SK-N-SH (cell line): ENCODE data around the gene VSIG10L. TPM values are rescaled to one million over a fixed set of nuclear protein-coding genes. Genes with fewer than 3 reads are reported as not detected.

Experiments used
- CTCF ChIA-PET: fragments of 300-600, 350-600 bp; formaldehyde crosslinking; extraction: SDS; loops from one replicate; lab custom pipeline; 2021; lab: Yijun Ruan, JAX
- POLR2A ChIA-PET: fragments of 350-600 bp; sonication (Branson Sonifier 250); formaldehyde crosslinking; extraction: SDS; loops from one replicate; lab custom pipeline; 2020; ENCODE audit warnings: antibody characterized with exemption, inconsistent platforms; lab: Yijun Ruan, JAX
- DNase-seq: peaks from one replicate; pipeline ENCODE4 v3.0.0; 2012
- H2AFZ ChIP-seq: fragments of 200-600 bp; sonication (generic); 2 replicates; pipeline ENCODE4 v1.8.1; 2016; ENCODE audit warnings: antibody characterized with exemption, mild to moderate bottlenecking, low read depth
- H3F3A ChIP-seq: fragments of 200-600 bp; sonication (generic); replicated peaks from 2 replicates; pipeline ENCODE3; 2016; ENCODE audit warnings: antibody characterized with exemption, mild to moderate bottlenecking; ENCODE audit not compliant: insufficient read depth
- H3K27ac ChIP-seq, 2 experiments: fragments of 200-500 bp in 1 of 2; fragments of 200-600 bp in 1 of 2; sonication (Bioruptor generic) in 1 of 2; sonication (generic), shearing (Covaris generic) in 1 of 2; 2 replicates each; pipeline versions ENCODE4 v1.5.1 to v1.6.1; 2014 to 2016; ENCODE audit warnings: low read depth in 2 of 2, inconsistent platforms in 1 of 2, low read length in 1 of 2, mild to moderate bottlenecking in 1 of 2, mixed read lengths in 1 of 2
- H3K27me3 ChIP-seq: fragments of 200-600 bp; sonication (generic), shearing (Covaris generic); 2 replicates; pipeline ENCODE4 v1.6.1; 2016; ENCODE audit warnings: mixed run types; ENCODE audit not compliant: insufficient read depth
- H3K36me3 ChIP-seq, 2 experiments: fragments of 200-500 bp in 1 of 2; fragments of 200-600 bp in 1 of 2; sonication (Bioruptor generic) in 1 of 2; sonication (generic) in 1 of 2; replicated peaks in 1 of 2; 2 replicates each; pipeline versions ENCODE3 to v1.5.1; 2014 to 2016; ENCODE audit warnings: low read length in 1 of 2, mild to moderate bottlenecking in 1 of 2; ENCODE audit not compliant: insufficient read depth in 2 of 2, control insufficient read depth in 1 of 2
- H3K4me1 ChIP-seq, 2 experiments: fragments of 200-500 bp in 1 of 2; fragments of 200-600 bp in 1 of 2; sonication (Bioruptor generic) in 1 of 2; sonication (generic), shearing (Covaris generic) in 1 of 2; 2 replicates each; pipeline versions ENCODE4 v1.5.1 to v1.6.1; 2014 to 2016; ENCODE audit warnings: low read depth in 1 of 2, low read length in 1 of 2, mixed run types in 1 of 2; ENCODE audit not compliant: insufficient read depth in 2 of 2, control insufficient read depth in 1 of 2
- H3K4me2 ChIP-seq: fragments of 200-600 bp; sonication (generic), shearing (Covaris generic); 2 replicates; pipeline ENCODE4 v1.6.1; 2017; ENCODE audit warnings: mixed run types
- H3K4me3 ChIP-seq, 2 experiments: fragments of 200-500 bp in 1 of 2; fragments of 200-600 bp in 1 of 2; sonication (Bioruptor generic) in 1 of 2; sonication (generic), shearing (Covaris generic) in 1 of 2; 2 replicates each; pipeline versions ENCODE4 v1.5.1 to v1.8.1; 2014 to 2016; ENCODE audit warnings: low read depth in 2 of 2, inconsistent platforms in 1 of 2, low read length in 1 of 2, mild to moderate bottlenecking in 1 of 2, mixed read lengths in 1 of 2, moderate library complexity in 1 of 2
- H3K79me2 ChIP-seq: fragments of 200-600 bp; sonication (generic); 2 replicates; pipeline ENCODE4 v1.8.1; 2017; ENCODE audit warnings: mild to moderate bottlenecking; ENCODE audit not compliant: insufficient read depth
- H3K9ac ChIP-seq: fragments of 200-600 bp; sonication (generic); 2 replicates; pipeline ENCODE4 v1.6.1; 2017; ENCODE audit warnings: mixed run types
- H3K9me2 ChIP-seq: fragments of 200-600 bp; sonication (generic); 2 replicates; pipeline ENCODE4 v1.6.1; 2017; ENCODE audit warnings: mixed run types
- H3K9me3 ChIP-seq: fragments of 200-600 bp; sonication (generic); 2 replicates; pipeline ENCODE4 v1.6.1; 2017; ENCODE audit warnings: mixed run types, mild to moderate bottlenecking, moderate library complexity
- H4K20me1 ChIP-seq: fragments of 200-600 bp; sonication (generic); 2 replicates; pipeline ENCODE4 v1.6.1; 2017; ENCODE audit warnings: mild to moderate bottlenecking, mixed run types; ENCODE audit not compliant: insufficient read depth
- CTCF ChIP-seq: fragments of 200-600 bp; sonication (generic); IDR thresholded peaks from 2 replicates; pipeline ENCODE4 v1.6.1; 2017; ENCODE audit warnings: antibody characterized with exemption, mild to moderate bottlenecking, moderate library complexity
- EP300 ChIP-seq, 2 experiments: IDR thresholded peaks; 2 replicates each; pipeline versions ENCODE4 v1.4.0 to v1.6.1; 2012; ENCODE audit warnings: borderline replicate concordance in 1 of 2, low read depth in 1 of 2, low read length in 1 of 2
- EZH2phosphoT487 ChIP-seq: fragments of 200-600 bp; sonication (generic); IDR thresholded peaks from 2 replicates; pipeline ENCODE4 v1.6.1; 2017; ENCODE audit warnings: low read depth, mixed run types, mild to moderate bottlenecking, antibody characterized with exemption, moderate library complexity, borderline replicate concordance
- FOXM1 ChIP-seq: IDR thresholded peaks from 2 replicates; pipeline ENCODE4 v1.4.0; 2012; ENCODE audit warnings: low read depth, mild to moderate bottlenecking
- GABPA ChIP-seq: IDR thresholded peaks from 2 replicates; pipeline ENCODE4 v1.4.0; 2012; ENCODE audit warnings: low read depth, mild to moderate bottlenecking
- GATA2 ChIP-seq: sonication (generic); formaldehyde crosslinking; IDR thresholded peaks from 2 replicates; pipeline ENCODE4 v1.5.0; 2020; ENCODE audit warnings: mild to moderate bottlenecking, missing genetic modification reagents
- JUND ChIP-seq: IDR thresholded peaks from 2 replicates; pipeline ENCODE4 v1.4.0; 2012
- MXI1 ChIP-seq: IDR thresholded peaks from 2 replicates; pipeline ENCODE4 v1.6.1; 2012; ENCODE audit warnings: mild to moderate bottlenecking, low read depth, low read length, improper control_type of control experiment
- NRF1 ChIP-seq: IDR thresholded peaks from 2 replicates; pipeline ENCODE4 v1.6.1; 2012; ENCODE audit warnings: low read depth, mild to moderate bottlenecking, low read length
- POLR2AphosphoS5 ChIP-seq: IDR thresholded peaks from 2 replicates; pipeline ENCODE4 v1.6.1; 2012; ENCODE audit warnings: low read depth, low read length
- RFX5 ChIP-seq: IDR thresholded peaks from 2 replicates; pipeline ENCODE4 v1.6.1; 2012; ENCODE audit warnings: mild to moderate bottlenecking, improper control_type of control experiment, low read length
- TAF1 ChIP-seq: IDR thresholded peaks from 2 replicates; pipeline ENCODE4 v1.6.1; 2012; ENCODE audit warnings: low read depth, mild to moderate bottlenecking, low read length, moderate library complexity, borderline replicate concordance
- WGBS: methylation state at CpG from one replicate; pipeline ENCODE4 v1.1.6; 2017; ENCODE audit warnings: low lambda C conversion rate; 5-methylcytosine and 5-hydroxymethylcytosine counted together
- polyA plus RNA-seq, 3 experiments: library from polyadenylated mRNA; depleted of rRNA; stranded (reverse); fragments of >200 nt; gene quantifications; 2 replicates each; pipeline ENCODE4 v1.2.3, GENCODE V29; 2012
- TF ChIP-seq, protein P1 (sequence below): IDR thresholded peaks from 2 replicates; pipeline ENCODE4 v1.6.1; 2012; ENCODE audit warnings: mild to moderate bottlenecking, low read depth, low read length, moderate library complexity

VSIG10L gene
- polyA plus RNA-seq, 1 of the 3 experiments (the other 2 are of a cell fraction) = 2.7 TPM

GRCh38 chr19:51351266-51351990 lies 9.5 kb upstream of the VSIG10L start:
- TF ChIP-seq FOXM1 (no peak), EZH2phosphoT487 (no peak), GABPA (no peak), GATA2 (CRISPR knock-in tag) (no peak), POLR2AphosphoS5 (no peak), NRF1 (no peak), TAF1 (no peak), JUND (no peak), MXI1 (no peak), CTCF (no peak), RFX5 (no peak), EP300 (IDR thresholded peaks at IDR 0.05; ENCODE audit: borderline replicate concordance in 1 of 2, low read depth in 1 of 2, low read length in 1 of 2) (no peak)
- TF ChIP-seq, protein P1, sequence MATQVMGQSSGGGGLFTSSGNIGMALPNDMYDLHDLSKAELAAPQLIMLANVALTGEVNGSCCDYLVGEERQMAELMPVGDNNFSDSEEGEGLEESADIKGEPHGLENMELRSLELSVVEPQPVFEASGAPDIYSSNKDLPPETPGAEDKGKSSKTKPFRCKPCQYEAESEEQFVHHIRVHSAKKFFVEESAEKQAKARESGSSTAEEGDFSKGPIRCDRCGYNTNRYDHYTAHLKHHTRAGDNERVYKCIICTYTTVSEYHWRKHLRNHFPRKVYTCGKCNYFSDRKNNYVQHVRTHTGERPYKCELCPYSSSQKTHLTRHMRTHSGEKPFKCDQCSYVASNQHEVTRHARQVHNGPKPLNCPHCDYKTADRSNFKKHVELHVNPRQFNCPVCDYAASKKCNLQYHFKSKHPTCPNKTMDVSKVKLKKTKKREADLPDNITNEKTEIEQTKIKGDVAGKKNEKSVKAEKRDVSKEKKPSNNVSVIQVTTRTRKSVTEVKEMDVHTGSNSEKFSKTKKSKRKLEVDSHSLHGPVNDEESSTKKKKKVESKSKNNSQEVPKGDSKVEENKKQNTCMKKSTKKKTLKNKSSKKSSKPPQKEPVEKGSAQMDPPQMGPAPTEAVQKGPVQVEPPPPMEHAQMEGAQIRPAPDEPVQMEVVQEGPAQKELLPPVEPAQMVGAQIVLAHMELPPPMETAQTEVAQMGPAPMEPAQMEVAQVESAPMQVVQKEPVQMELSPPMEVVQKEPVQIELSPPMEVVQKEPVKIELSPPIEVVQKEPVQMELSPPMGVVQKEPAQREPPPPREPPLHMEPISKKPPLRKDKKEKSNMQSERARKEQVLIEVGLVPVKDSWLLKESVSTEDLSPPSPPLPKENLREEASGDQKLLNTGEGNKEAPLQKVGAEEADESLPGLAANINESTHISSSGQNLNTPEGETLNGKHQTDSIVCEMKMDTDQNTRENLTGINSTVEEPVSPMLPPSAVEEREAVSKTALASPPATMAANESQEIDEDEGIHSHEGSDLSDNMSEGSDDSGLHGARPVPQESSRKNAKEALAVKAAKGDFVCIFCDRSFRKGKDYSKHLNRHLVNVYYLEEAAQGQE = no peak
- Histone ChIP-seq H3K9ac (no peak overlapping the region), H3K4me3 (no peak overlapping the region), H3K4me2 (no peak overlapping the region), H3F3A (no peaks in the 10 kb centered on the region), H3K36me3 (no peaks in the 10 kb centered on the region), H3K9me3 (no peaks in the 10 kb centered on the region), H3K27ac (no peak overlapping the region), H3K79me2 (no peaks in the 10 kb centered on the region), H4K20me1 (no peaks in the 10 kb centered on the region), H2AFZ (no peak overlapping the region), H3K4me1 (no peaks in the 10 kb centered on the region; a peak in 1 of 4 replicates), H3K9me2 (no peaks in the 10 kb centered on the region), H3K27me3 (no peaks in the 10 kb centered on the region)
- 94% methylated on average over 11 of the region's 11 CpGs for WGBS
- ChIA-PET POLR2A (no interaction called here), CTCF (interaction anchor here (0.9 to 1.4 kb wide), 4 partner anchors 10 to 46 kb away, joined by 3 to 4 read pairs (median 4); partner anchors contain the start of gene VSIG10L)
- no peak for DNase-seq
